Neural progenitor cell (in vitro differentiated cells): ENCODE measurements around the gene NARF. TPM values are rescaled to one million over a fixed set of nuclear protein-coding genes. Genes with fewer than 3 reads are reported as not detected.

Experiments
- DNase-seq: peaks from one replicate; pipeline ENCODE4 v3.0.0-alpha.2; 2016; ENCODE audit warnings: low spot score
- H2AFZ ChIP-seq: fragments of 200-600 bp; sonication (generic); replicated peaks from 2 replicates; pipeline ENCODE4 v1.6.1; 2016; ENCODE audit warnings: antibody characterized with exemption
- H3F3A ChIP-seq: fragments of 200-600 bp; sonication (generic); 2 replicates; pipeline ENCODE4 v1.6.1; 2016; ENCODE audit warnings: antibody characterized with exemption, low read depth
- H3K27ac ChIP-seq: fragments of 200-600 bp; sonication (generic); 2 replicates; pipeline ENCODE4 v1.5.1; 2016; ENCODE audit warnings: mild to moderate bottlenecking
- H3K27me3 ChIP-seq: fragments of 200-600 bp; sonication (generic); 2 replicates; pipeline ENCODE4 v1.6.1; 2016; ENCODE audit warnings: mild to moderate bottlenecking, moderate library complexity
- H3K36me3 ChIP-seq: fragments of 200-600 bp; sonication (generic); 2 replicates; pipeline ENCODE4 v1.5.1; 2016
- H3K4me1 ChIP-seq: fragments of 200-600 bp; sonication (generic); 2 replicates; pipeline ENCODE4 v1.6.1; 2016; ENCODE audit warnings: mixed run types
- H3K4me2 ChIP-seq: fragments of 200-600 bp; sonication (generic); 2 replicates; pipeline ENCODE4 v1.6.1; 2016
- H3K4me3 ChIP-seq: fragments of 200-600 bp; sonication (generic); 2 replicates; pipeline ENCODE4 v1.5.1; 2016
- H3K79me2 ChIP-seq: fragments of 200-600 bp; sonication (generic); 2 replicates; pipeline ENCODE4 v1.6.1; 2016; ENCODE audit warnings: low read depth
- H3K9ac ChIP-seq: fragments of 200-600 bp; sonication (generic); 2 replicates; pipeline ENCODE4 v1.6.1; 2016
- H3K9me3 ChIP-seq: fragments of 200-600 bp; sonication (generic); 2 replicates; pipeline ENCODE4 v1.5.1; 2016; ENCODE audit warnings: low read depth
- H4K20me1 ChIP-seq: fragments of 200-600 bp; sonication (generic); 2 replicates; pipeline ENCODE4 v1.6.1; 2016; ENCODE audit warnings: low read depth
- H3K27ac Mint-ChIP-seq: 3 replicates; pipeline ENCODE4 v1.8.0; 2021; ENCODE audit warnings: mixed read lengths
- H3K27me3 Mint-ChIP-seq: 2 replicates; pipeline ENCODE4 v1.8.0; 2022; ENCODE audit warnings: low read depth, mild to moderate bottlenecking, inconsistent platforms, moderate library complexity, mixed read lengths; ENCODE audit not compliant: insufficient read depth
- H3K36me3 Mint-ChIP-seq: 3 replicates; pipeline ENCODE4 v1.8.0; 2021; ENCODE audit warnings: mixed read lengths
- H3K4me1 Mint-ChIP-seq: 3 replicates; pipeline ENCODE4 v1.8.0; 2021; ENCODE audit warnings: mixed read lengths
- H3K4me3 Mint-ChIP-seq: 3 replicates; pipeline ENCODE4 v1.8.0; 2021; ENCODE audit warnings: mild to moderate bottlenecking, moderate library complexity, mixed read lengths
- H3K9me3 Mint-ChIP-seq: 3 replicates; pipeline ENCODE4 v1.8.0; 2020; ENCODE audit warnings: mixed read lengths
- CTCF ChIP-seq: fragments of 200-600 bp; sonication (generic); IDR thresholded peaks from 2 replicates; pipeline ENCODE4 v1.5.1; 2017; ENCODE audit warnings: antibody characterized with exemption, mild to moderate bottlenecking
- EZH2 ChIP-seq: fragments of 200-600 bp; sonication (generic); IDR thresholded peaks from 2 replicates; pipeline ENCODE4 v1.6.1; 2017; ENCODE audit warnings: antibody characterized with exemption, mild to moderate bottlenecking, moderate library complexity
- EZH2phosphoT487 ChIP-seq: fragments of 200-600 bp; sonication (generic); IDR thresholded peaks from 2 replicates; pipeline ENCODE4 v1.6.1; 2017; ENCODE audit warnings: antibody characterized with exemption
- total RNA-seq: library from RNA; depleted of rRNA; stranded (reverse); fragments of >200 nt; gene quantifications from 2 replicates; pipeline ENCODE4 v1.2.3, GENCODE V29; 2015; ENCODE audit warnings: low replicate concordance

NARF gene
- total RNA-seq, 1 donor from 2014 or later = 166 TPM

GRCh38 chr17:82529914-82530300 is 71.4 kb downstream of the NARF start:
- Histone ChIP-seq H4K20me1 (peaks cover 98% of the 10 kb centered on the region), H3K4me3 (no peak overlapping the region), H3K9ac (no peak overlapping the region), H3K36me3 (no peaks in the 10 kb centered on the region), H3K9me3 (no peaks in the 10 kb centered on the region), H3F3A (peaks cover 23% of the 10 kb centered on the region), H3K27ac (peak overlapping the region; percentile 2), H3K4me1 (peaks cover 7% of the 10 kb centered on the region), H3K79me2 (peaks cover 100% of the 10 kb centered on the region), H3K27me3 (no peaks in the 10 kb centered on the region), H2AFZ (no peak overlapping the region), H3K4me2 (no peak overlapping the region)
- TF ChIP-seq EZH2 (no peak), CTCF (no peak), EZH2phosphoT487 (no peak)
- Mint-ChIP-seq H3K27me3 (peaks cover 2% of the 10 kb centered on the region), H3K9me3 (no peaks in the 10 kb centered on the region), H3K4me1 (peaks cover 38% of the 10 kb centered on the region), H3K4me3 (no peak overlapping the region), H3K27ac (no peak overlapping the region), H3K36me3 (peaks cover 17% of the 10 kb centered on the region)
- DNase-seq = no peak

- peaks cover 44% of the 10 kb centered on the region for H3K4me1 Mint-ChIP-seq
- no peaks in the 10 kb centered on the region for H3K9me3 Mint-ChIP-seq
- peaks cover 98% of the 10 kb centered on the region for H4K20me1 ChIP-seq
- no peak overlapping the region for H2AFZ ChIP-seq
- H3K27ac ChIP-seq = no peak overlapping the region
- no peaks in the 10 kb centered on the region for H3K36me3 ChIP-seq
- H3K9ac ChIP-seq = no peak overlapping the region
- peaks cover 7% of the 10 kb centered on the region for H3K4me1 ChIP-seq
- peaks cover 26% of the 10 kb centered on the region for H3F3A ChIP-seq
- no peak overlapping the region for H3K4me2 ChIP-seq
- no peaks in the 10 kb centered on the region for H3K27me3 ChIP-seq
- DNase-seq = no peak
- peaks cover 17% of the 10 kb centered on the region for H3K36me3 Mint-ChIP-seq
- no peak overlapping the region for H3K4me3 Mint-ChIP-seq
- peaks cover 100% of the 10 kb centered on the region for H3K79me2 ChIP-seq
- peaks cover 2% of the 10 kb centered on the region for H3K27me3 Mint-ChIP-seq
- peak overlapping the region; percentile 22 for H3K27ac Mint-ChIP-seq
- no peak for TF ChIP-seq CTCF
- TF ChIP-seq EZH2 = no peak
- TF ChIP-seq EZH2phosphoT487 = no peak
- no peaks in the 10 kb centered on the region for H3K9me3 ChIP-seq
- H3K4me3 ChIP-seq = no peak overlapping the region
Measured at GRCh38 chr17:82531431-82531881, 72.9 kb downstream of the NARF start.

- no peaks in the 10 kb centered on the region for H3K27me3 ChIP-seq
- H3K9ac ChIP-seq = no peak overlapping the region
- peak overlapping the region; percentile 31 for H3K27ac Mint-ChIP-seq
- no peak overlapping the region for H3K27ac ChIP-seq
- H3K4me3 Mint-ChIP-seq = no peak overlapping the region
- no peaks in the 10 kb centered on the region for H3K9me3 Mint-ChIP-seq
- H3K4me1 Mint-ChIP-seq = peaks cover 41% of the 10 kb centered on the region
- H3K9me3 ChIP-seq = no peaks in the 10 kb centered on the region
- TF ChIP-seq CTCF = no peak
- TF ChIP-seq EZH2 = no peak
- no peak overlapping the region for H3K4me3 ChIP-seq
- H3K27me3 Mint-ChIP-seq = peaks cover 2% of the 10 kb centered on the region
- no peak overlapping the region for H3K4me2 ChIP-seq
- peaks cover 7% of the 10 kb centered on the region for H3K4me1 ChIP-seq
- H3F3A ChIP-seq = peaks cover 8% of the 10 kb centered on the region
- no peak overlapping the region for H2AFZ ChIP-seq
- H3K36me3 ChIP-seq = no peaks in the 10 kb centered on the region
- peaks cover 15% of the 10 kb centered on the region for H3K36me3 Mint-ChIP-seq
- peaks cover 98% of the 10 kb centered on the region for H4K20me1 ChIP-seq
- peaks cover 100% of the 10 kb centered on the region for H3K79me2 ChIP-seq
- DNase-seq = no peak
Measured at GRCh38 chr17:82534401-82534812, 75.9 kb downstream of the NARF start.
